OCI-LY1 (cell line): ENCODE measurements around the gene TIGD2.

Experiments
- CTCF ChIP-seq: fragments of 200-600 bp; sonication (generic), shearing (Covaris generic); IDR thresholded peaks from 2 replicates; pipeline ENCODE4 v1.5.1; 2017; ENCODE audit warnings: mild to moderate bottlenecking, antibody characterized with exemption, low read length, moderate library complexity, mixed read lengths
- EZH2 ChIP-seq: fragments of 200-600 bp; sonication (generic), shearing (Covaris generic); IDR thresholded peaks from 2 replicates; pipeline ENCODE4 v1.8.0; 2017; ENCODE audit warnings: borderline replicate concordance, mixed run types, mild to moderate bottlenecking, antibody characterized with exemption, low read length, moderate library complexity, mixed read lengths

GRCh38 chr4:89156174-89156914 lies 45.0 kb downstream of the TIGD2 start:
- TF ChIP-seq CTCF, result no peak
- no peak for TF ChIP-seq EZH2
